IMR-90 (cell line): ENCODE measurements around the gene CHRM5. TPM values are rescaled to one million over a fixed set of nuclear protein-coding genes. Genes with fewer than 3 reads are reported as not detected.
A peak's percentile ranks its signal among the peaks of the same experiment; 100 is the strongest.

ENCODE experiments used
- ATAC-seq: fragments of 200-7000 bp; cut with Tn5 transposase; 2 replicates; pipeline ENCODE4 v1.9.1; 2020; ENCODE audit warnings: low read depth, mild to moderate bottlenecking, moderate library complexity
- BruUV-seq: library from RNA; stranded (reverse); fragments of 400-500 nt; replicated peaks from 2 replicates; lab custom pipeline; 2021; lab: Mats Ljungman, UMichigan
- CTCF ChIA-PET: fragments of 300-600 bp; formaldehyde crosslinking; extraction: SDS; loops from one replicate; lab custom pipeline; 2021; ENCODE audit warnings: antibody characterized with exemption; lab: Yijun Ruan, JAX
- POLR2A ChIA-PET: fragments of 300-600 bp; sonication (Branson Sonifier 250); formaldehyde crosslinking; loops from one replicate; lab custom pipeline; 2022; ENCODE audit warnings: antibody characterized with exemption; ENCODE audit not compliant: unreplicated experiment; lab: Charles Lee
- DNase-seq: peaks from one replicate; pipeline ENCODE4 v3.0.0; 2013
- H2AFZ ChIP-seq: replicated peaks from 2 replicates; pipeline ENCODE3; 2013; ENCODE audit warnings: low read length, mild to moderate bottlenecking; ENCODE audit not compliant: poor library complexity
- H2AK5ac ChIP-seq: 2 replicates; pipeline ENCODE4 v1.6.1; 2013; ENCODE audit warnings: low read depth, low read length, inconsistent platforms
- H2AK9ac ChIP-seq: replicated peaks from 2 replicates; pipeline ENCODE3; 2013; ENCODE audit warnings: mild to moderate bottlenecking, low read depth, low read length, moderate library complexity; ENCODE audit not compliant: poor library complexity
- H2BK120ac ChIP-seq: 2 replicates; pipeline ENCODE4 v1.6.1; 2013; ENCODE audit warnings: low read depth, low read length, inconsistent platforms
- H2BK15ac ChIP-seq: 3 replicates; pipeline ENCODE4 v1.6.1; 2013; ENCODE audit warnings: low read depth, low read length, inconsistent platforms
- H2BK20ac ChIP-seq: 2 replicates; pipeline ENCODE4 v1.6.1; 2013; ENCODE audit warnings: low read depth, mild to moderate bottlenecking, inconsistent platforms, low read length, moderate library complexity
- H2BK5ac ChIP-seq: 2 replicates; pipeline ENCODE4 v1.6.1; 2013; ENCODE audit warnings: mild to moderate bottlenecking, low read depth, low read length, inconsistent platforms; ENCODE audit not compliant: poor library complexity, severe bottlenecking
- H3K14ac ChIP-seq: replicated peaks from 2 replicates; pipeline ENCODE4 v1.6.1; 2013; ENCODE audit warnings: low read depth, low read length, inconsistent platforms
- H3K18ac ChIP-seq: 2 replicates; pipeline ENCODE4 v1.6.1; 2013; ENCODE audit warnings: low read depth, low read length, control low read depth
- H3K23ac ChIP-seq: 2 replicates; pipeline ENCODE4 v1.6.1; 2013; ENCODE audit warnings: low read depth, low read length, inconsistent platforms
- H3K27ac ChIP-seq: 2 replicates; pipeline ENCODE4 v1.5.1; 2013; ENCODE audit warnings: mild to moderate bottlenecking, control low read depth, low read length; ENCODE audit not compliant: insufficient read depth
- H3K27me3 ChIP-seq: 2 replicates; pipeline ENCODE4 v1.6.1; 2013; ENCODE audit warnings: low read length; ENCODE audit not compliant: control insufficient read depth, insufficient read depth
- H3K36me3 ChIP-seq: 2 replicates; pipeline ENCODE4 v1.6.1; 2013; ENCODE audit warnings: low read length, mixed read lengths; ENCODE audit not compliant: control insufficient read depth, insufficient read depth
- H3K4ac ChIP-seq: 2 replicates; pipeline ENCODE4 v1.6.1; 2013; ENCODE audit warnings: low read depth, low read length, inconsistent platforms
- H3K4me1 ChIP-seq: 2 replicates; pipeline ENCODE4 v1.6.1; 2013; ENCODE audit warnings: low read length, mixed read lengths; ENCODE audit not compliant: control insufficient read depth, insufficient read depth
- H3K4me2 ChIP-seq: 2 replicates; pipeline ENCODE4 v1.6.1; 2013; ENCODE audit warnings: low read depth, mild to moderate bottlenecking, control low read depth, low read length, moderate library complexity
- H3K4me3 ChIP-seq: 2 replicates; pipeline ENCODE4 v1.5.1; 2013; ENCODE audit warnings: low read depth, mild to moderate bottlenecking, control low read depth, low read length, moderate library complexity; ENCODE audit not compliant: insufficient read depth
- H3K56ac ChIP-seq: 2 replicates; pipeline ENCODE4 v1.6.1; 2013; ENCODE audit warnings: low read length, inconsistent platforms; ENCODE audit not compliant: insufficient read depth; ENCODE audit errors: extremely low read depth
- H3K79me1 ChIP-seq, 2 experiments: 2 replicates each; pipeline ENCODE4 v1.6.1; 2013; ENCODE audit warnings: low read length in 2 of 2, inconsistent platforms in 1 of 2, low read depth in 1 of 2
- H3K9ac ChIP-seq: 2 replicates; pipeline ENCODE4 v1.6.1; 2013; ENCODE audit warnings: low read depth, low read length, control low read depth
- H3K9me1 ChIP-seq: 2 replicates; pipeline ENCODE4 v1.6.1; 2013; ENCODE audit warnings: low read length, inconsistent platforms; ENCODE audit not compliant: insufficient read depth
- H3K9me3 ChIP-seq: 2 replicates; pipeline ENCODE4 v1.6.1; 2013; ENCODE audit warnings: low read length; ENCODE audit not compliant: control insufficient read depth, insufficient read depth
- H4K20me1 ChIP-seq: 2 replicates; pipeline ENCODE4 v1.6.1; 2013; ENCODE audit warnings: low read length, inconsistent platforms; ENCODE audit not compliant: insufficient read depth
- H4K5ac ChIP-seq: 2 replicates; pipeline ENCODE4 v1.6.1; 2013; ENCODE audit warnings: mild to moderate bottlenecking, low read depth, low read length, control low read depth
- H4K8ac ChIP-seq, 2 experiments: 2 replicates each; pipeline ENCODE4 v1.6.1; 2013; ENCODE audit warnings: low read depth in 2 of 2, low read length in 2 of 2, control low read depth in 1 of 2, inconsistent platforms in 1 of 2
- H4K91ac ChIP-seq: 2 replicates; pipeline ENCODE4 v1.6.1; 2013; ENCODE audit warnings: low read depth, low read length, inconsistent platforms; ENCODE audit not compliant: insufficient read depth
- BHLHE40 ChIP-seq: fragments of 150-350 bp; IDR thresholded peaks from 2 replicates; pipeline ENCODE4 v1.6.1; 2016; ENCODE audit warnings: mild to moderate bottlenecking, low read depth, low read length
- CEBPB ChIP-seq: IDR thresholded peaks from 2 replicates; pipeline ENCODE4 v1.6.1; 2012; ENCODE audit warnings: low read depth, low read length, improper control_type of control experiment
- CHD1 ChIP-seq: IDR thresholded peaks from 2 replicates; pipeline ENCODE4 v1.6.1; 2012; ENCODE audit warnings: low read depth, low read length, improper control_type of control experiment
- CTCF ChIP-seq: conservative IDR thresholded peaks from 2 replicates; pipeline ENCODE4 v1.5.1; 2012; ENCODE audit warnings: mild to moderate bottlenecking, low read depth, low read length, improper control_type of control experiment
- FOS ChIP-seq: fragments of 150-350 bp; IDR thresholded peaks from 2 replicates; pipeline ENCODE4 v1.6.1; 2016; ENCODE audit warnings: low read depth, low read length
- MAFK ChIP-seq: IDR thresholded peaks from 2 replicates; pipeline ENCODE4 v1.6.1; 2012; ENCODE audit warnings: low read depth, low read length, improper control_type of control experiment
- MAZ ChIP-seq: IDR thresholded peaks from 2 replicates; pipeline ENCODE4 v1.6.1; 2012; ENCODE audit warnings: low read depth, mild to moderate bottlenecking, low read length, improper control_type of control experiment, moderate library complexity, borderline replicate concordance
- MXI1 ChIP-seq: IDR thresholded peaks from 2 replicates; pipeline ENCODE4 v1.6.1; 2012; ENCODE audit warnings: low read depth, mild to moderate bottlenecking, low read length, moderate library complexity, borderline replicate concordance
- NFE2L2 ChIP-seq: fragments of 150-350 bp; IDR thresholded peaks from 2 replicates; pipeline ENCODE4 v1.6.1; 2016; ENCODE audit warnings: low read depth, mild to moderate bottlenecking, low read length
- POLR2A ChIP-seq: IDR thresholded peaks from 2 replicates; pipeline ENCODE4 v1.6.1; 2012; ENCODE audit warnings: mild to moderate bottlenecking, low read depth, low read length
- RAD21 ChIP-seq: IDR thresholded peaks from 2 replicates; pipeline ENCODE4 v1.6.1; 2012; ENCODE audit warnings: low read length, improper control_type of control experiment
- RCOR1 ChIP-seq: IDR thresholded peaks from 2 replicates; pipeline ENCODE4 v1.6.1; 2012; ENCODE audit warnings: mild to moderate bottlenecking, low read length, improper control_type of control experiment; ENCODE audit not compliant: insufficient replicate concordance
- RFX5 ChIP-seq: IDR thresholded peaks from 2 replicates; pipeline ENCODE4 v1.8.0; 2012; ENCODE audit warnings: low read depth, mild to moderate bottlenecking, low read length, moderate library complexity
- SMC3 ChIP-seq: fragments of 150-350 bp; IDR thresholded peaks from 2 replicates; pipeline ENCODE4 v1.6.1; 2016; ENCODE audit warnings: low read depth, mild to moderate bottlenecking, antibody characterized with exemption, low read length, moderate library complexity
- WGBS, 2 experiments: methylation state at CpG; one replicate each; pipeline versions ENCODE4 v1.1.5 to v1.1.7; 2013; ENCODE audit warnings: missing lambda C conversion rate in 2 of 2; ENCODE audit not compliant: insufficient read length in 1 of 2; ENCODE audit errors: extremely low coverage in 2 of 2; 5-methylcytosine and 5-hydroxymethylcytosine counted together
- dilution Hi-C: fragments of 300-500 bp; cut with HindIII; formaldehyde crosslinking; loops from one replicate; pipeline ENCODE4 v1.14.3; 2018; ENCODE audit warnings: low sequenced_read_pairs; ENCODE audit not compliant: unreplicated experiment
- in situ Hi-C: fragments of 300-500 bp; cut with MboI; formaldehyde crosslinking; loops from 3 replicates; pipeline ENCODE4 v1.14.3; 2019; ENCODE audit warnings: low sequenced_read_pairs, inconsistent platforms, mixed read lengths
- intact Hi-C: fragments of 100-400 bp; cut with micrococcal nuclease; formaldehyde crosslinking; loops from 2 replicates; pipeline ENCODE4 v1.10.0; 2022
- polyA plus RNA-seq, 3 experiments: library from polyadenylated mRNA; depleted of rRNA; stranded (reverse); fragments of >200 nt; gene quantifications; 2 replicates each; pipeline ENCODE4 v1.2.3, GENCODE V29; 2012; ENCODE audit warnings: low replicate concordance in 1 of 3
- total RNA-seq: library from RNA; depleted of rRNA; stranded (reverse); fragments of >200 nt; gene quantifications from 2 replicates; pipeline ENCODE4 v1.2.3, GENCODE V29; 2012
- TF ChIP-seq, protein P1 (sequence below): fragments of 150-350 bp; IDR thresholded peaks from 2 replicates; pipeline ENCODE4 v1.6.1; 2016; ENCODE audit warnings: low read depth, mild to moderate bottlenecking, low read length, moderate library complexity, borderline replicate concordance
- TF ChIP-seq, protein P2 (sequence below): fragments of 150-350 bp; IDR thresholded peaks from 2 replicates; pipeline ENCODE4 v1.6.1; 2017; ENCODE audit warnings: mild to moderate bottlenecking, antibody characterized with exemption, low read length, low read depth

The CHRM5 gene
- total and polyA plus RNA-seq, 2 of the 4 experiments (the other 2 are of a cell fraction): under 0.01 to 0.03 TPM

DNA sequence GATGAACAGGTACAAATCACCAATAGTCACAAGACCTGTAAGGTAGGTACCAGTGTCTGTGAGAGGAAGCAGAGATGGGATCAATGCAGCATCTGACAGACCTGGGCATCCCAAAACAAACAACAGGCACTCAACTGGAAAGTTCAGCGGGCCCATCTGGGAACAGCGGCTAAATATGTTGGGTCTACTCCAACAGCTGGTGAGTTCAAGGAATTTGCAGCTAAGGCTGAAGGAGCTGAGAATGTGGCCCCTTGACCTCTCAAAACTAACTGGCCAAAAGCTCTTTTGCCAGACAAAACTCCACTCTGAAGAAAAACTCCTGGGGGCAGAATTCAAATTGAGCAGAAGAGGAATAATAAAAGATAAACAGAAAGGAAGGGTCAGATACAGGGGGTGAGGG, 46.3 kb downstream of the CHRM5 start:
- no peak overlapping the region for H3K4me3 ChIP-seq
- H3K14ac ChIP-seq: no peak overlapping the region
- no peak overlapping the region for H3K18ac ChIP-seq
- H3K4me2 ChIP-seq: no peak overlapping the region
- no peaks in the 10 kb centered on the region for H3K9me1 ChIP-seq
- no peak overlapping the region for H2AK9ac ChIP-seq
- dilution Hi-C loops (no loop called here), in situ Hi-C loops (no loop called here), intact Hi-C loops (no loop called here)
- H2BK5ac ChIP-seq: no peak overlapping the region
- no peak overlapping the region for H2BK120ac ChIP-seq
- H4K5ac ChIP-seq: no peak overlapping the region
- H2AK5ac ChIP-seq: no peak overlapping the region
- no peak overlapping the region for H3K4ac ChIP-seq
- H3K9me3 ChIP-seq: no peaks in the 10 kb centered on the region; the same call in 1 of the 2 replicates
- ATAC-seq (peak; percentile 35; the same call in 1 of the 2 replicates), DNase-seq (peak; percentile 20)
- no peak overlapping the region for H3K23ac ChIP-seq
- H3K56ac ChIP-seq: no peak overlapping the region
- H3K4me1 ChIP-seq: no peaks in the 10 kb centered on the region
- no peaks in the 10 kb centered on the region for H3K27me3 ChIP-seq
- no peak overlapping the region for H2AFZ ChIP-seq
- WGBS, 2 experiments: no CpG with 5 or more reads among the region's 2 CpGs
- no peak overlapping the region for H4K8ac ChIP-seq
- H2BK15ac ChIP-seq: no peak overlapping the region
- no peaks in the 10 kb centered on the region for H4K20me1 ChIP-seq
- H3K36me3 ChIP-seq: no peaks in the 10 kb centered on the region
- no peak overlapping the region for H3K27ac ChIP-seq
- no TSS peak for BruUV-seq
- H4K91ac ChIP-seq: no peak overlapping the region
- TF ChIP-seq MXI1: no peak
- TF ChIP-seq CTCF: no peak
- no peak for TF ChIP-seq RCOR1
- no peak for TF ChIP-seq MAFK
- TF ChIP-seq NFE2L2: no peak
- no peak for TF ChIP-seq RFX5
- no peak for TF ChIP-seq MAZ
- TF ChIP-seq CHD1: no peak
- TF ChIP-seq CEBPB: no peak
- no peak for TF ChIP-seq RAD21
- TF ChIP-seq POLR2A: no peak
- TF ChIP-seq, protein P1, sequence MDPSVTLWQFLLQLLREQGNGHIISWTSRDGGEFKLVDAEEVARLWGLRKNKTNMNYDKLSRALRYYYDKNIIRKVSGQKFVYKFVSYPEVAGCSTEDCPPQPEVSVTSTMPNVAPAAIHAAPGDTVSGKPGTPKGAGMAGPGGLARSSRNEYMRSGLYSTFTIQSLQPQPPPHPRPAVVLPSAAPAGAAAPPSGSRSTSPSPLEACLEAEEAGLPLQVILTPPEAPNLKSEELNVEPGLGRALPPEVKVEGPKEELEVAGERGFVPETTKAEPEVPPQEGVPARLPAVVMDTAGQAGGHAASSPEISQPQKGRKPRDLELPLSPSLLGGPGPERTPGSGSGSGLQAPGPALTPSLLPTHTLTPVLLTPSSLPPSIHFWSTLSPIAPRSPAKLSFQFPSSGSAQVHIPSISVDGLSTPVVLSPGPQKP: no peak
- TF ChIP-seq, protein P2, sequence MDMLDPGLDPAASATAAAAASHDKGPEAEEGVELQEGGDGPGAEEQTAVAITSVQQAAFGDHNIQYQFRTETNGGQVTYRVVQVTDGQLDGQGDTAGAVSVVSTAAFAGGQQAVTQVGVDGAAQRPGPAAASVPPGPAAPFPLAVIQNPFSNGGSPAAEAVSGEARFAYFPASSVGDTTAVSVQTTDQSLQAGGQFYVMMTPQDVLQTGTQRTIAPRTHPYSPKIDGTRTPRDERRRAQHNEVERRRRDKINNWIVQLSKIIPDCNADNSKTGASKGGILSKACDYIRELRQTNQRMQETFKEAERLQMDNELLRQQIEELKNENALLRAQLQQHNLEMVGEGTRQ: no peak
- no peak for TF ChIP-seq FOS
- TF ChIP-seq SMC3: no peak
- TF ChIP-seq BHLHE40: no peak
- peaks cover 20% of the 10 kb centered on the region in 2 experiments for H3K79me1 ChIP-seq
- ChIA-PET CTCF (interaction anchor here (0.7 kb wide), 1 partner anchor 91 kb away, joined by 3 read pairs; no protein-coding TSS in a partner anchor), POLR2A (no interaction called here)
- H3K9ac ChIP-seq: no peak overlapping the region
- no peak overlapping the region for H2BK20ac ChIP-seq
